Chondrocyte (in vitro differentiated cells): ENCODE measurements around the gene LACC1. TPM values are rescaled to one million over a fixed set of nuclear protein-coding genes. Genes with fewer than 3 reads are reported as not detected.
A peak's percentile ranks its signal among the peaks of the same experiment; 100 is the strongest.

Experiments used
- DNase-seq: peaks from one replicate; pipeline ENCODE4 v3.0.0; 2021; ENCODE audit warnings: mixed read lengths, low spot score
- H3K27ac Mint-ChIP-seq: one replicate; pipeline ENCODE4 v1.8.0; 2021; ENCODE audit warnings: mild to moderate bottlenecking, moderate library complexity, mixed read lengths; ENCODE audit not compliant: unreplicated experiment
- H3K27me3 Mint-ChIP-seq: 2 replicates; pipeline ENCODE4 v1.8.0; 2021; ENCODE audit warnings: low read depth, mixed read lengths
- H3K36me3 Mint-ChIP-seq: 2 replicates; pipeline ENCODE4 v1.8.0; 2021; ENCODE audit warnings: low read depth, mixed read lengths
- H3K4me1 Mint-ChIP-seq: 2 replicates; pipeline ENCODE4 v1.8.0; 2021; ENCODE audit warnings: low read depth, mild to moderate bottlenecking, mixed read lengths
- H3K4me3 Mint-ChIP-seq: one replicate; pipeline ENCODE4 v1.8.0; 2021; ENCODE audit warnings: mild to moderate bottlenecking, moderate library complexity, mixed read lengths; ENCODE audit not compliant: unreplicated experiment
- H3K9me3 Mint-ChIP-seq: 2 replicates; pipeline ENCODE4 v1.8.0; 2021; ENCODE audit warnings: low read depth, mixed read lengths
- CTCF ChIP-seq: fragments of 200-600 bp; sonication (generic); IDR thresholded peaks from 2 replicates; pipeline ENCODE4 v1.5.0; 2021; ENCODE audit warnings: antibody characterized with exemption, mild to moderate bottlenecking, moderate library complexity
- total RNA-seq: library from RNA; stranded (reverse); gene quantifications from 3 replicates; pipeline ENCODE4 v1.2.1, GENCODE V29; 2021

Gene LACC1
- total RNA-seq, 1 donor from 2014 or later = 6.7 TPM

- no peak overlapping the region for H3K27ac Mint-ChIP-seq
- H3K27me3 Mint-ChIP-seq = no peaks in the 10 kb centered on the region
These were observed 33.1 kb upstream of the LACC1 start for GRCh38 chr13:43846496-43847158.

GRCh38 chr13:43848001-43848649 lies 31.6 kb upstream of the LACC1 start:
- peaks cover 34% of the 10 kb centered on the region for H3K9me3 Mint-ChIP-seq
- DNase-seq = no peak

More at GRCh38 chr13:43846496-43847158, 33.1 kb upstream of the LACC1 start:
- Mint-ChIP-seq H3K9me3 (peaks cover 20% of the 10 kb centered on the region), H3K4me1 (peaks cover 10% of the 10 kb centered on the region), H3K4me3 (no peak overlapping the region), H3K36me3 (peaks cover 20% of the 10 kb centered on the region)
- TF ChIP-seq CTCF = no peak
- DNase-seq = no peak

GRCh38 chr13:43850873-43851272 lies 28.8 kb upstream of the LACC1 start:
- peaks cover 54% of the 10 kb centered on the region for H3K36me3 Mint-ChIP-seq
- peaks cover 62% of the 10 kb centered on the region for H3K9me3 Mint-ChIP-seq
- no peaks in the 10 kb centered on the region for H3K27me3 Mint-ChIP-seq
- no peak overlapping the region for H3K27ac Mint-ChIP-seq
- TF ChIP-seq CTCF = no peak
- peaks cover 10% of the 10 kb centered on the region for H3K4me1 Mint-ChIP-seq
- no peak overlapping the region for H3K4me3 Mint-ChIP-seq
- DNase-seq = no peak

More at GRCh38 chr13:43848001-43848649, 31.6 kb upstream of the LACC1 start:
- no peak for TF ChIP-seq CTCF
- H3K4me1 Mint-ChIP-seq = peaks cover 10% of the 10 kb centered on the region
- H3K27me3 Mint-ChIP-seq = no peaks in the 10 kb centered on the region
- H3K4me3 Mint-ChIP-seq = no peak overlapping the region
- peak overlapping the region; percentile 0 for H3K27ac Mint-ChIP-seq
- peaks cover 34% of the 10 kb centered on the region for H3K36me3 Mint-ChIP-seq

GRCh38 chr13:43852923-43853404 lies 26.7 kb upstream of the LACC1 start:
- H3K9me3 Mint-ChIP-seq = peaks cover 64% of the 10 kb centered on the region
- TF ChIP-seq CTCF = no peak
- H3K27me3 Mint-ChIP-seq = no peaks in the 10 kb centered on the region
- peaks cover 10% of the 10 kb centered on the region for H3K4me1 Mint-ChIP-seq
- H3K27ac Mint-ChIP-seq = no peak overlapping the region
- peaks cover 55% of the 10 kb centered on the region for H3K36me3 Mint-ChIP-seq
- no peak overlapping the region for H3K4me3 Mint-ChIP-seq
- no peak for DNase-seq

GRCh38 chr13:43861863-43862262 lies 17.8 kb upstream of the LACC1 start:
- Mint-ChIP-seq H3K36me3 (peaks cover 3% of the 10 kb centered on the region), H3K4me1 (peaks cover 5% of the 10 kb centered on the region), H3K9me3 (peaks cover 4% of the 10 kb centered on the region), H3K4me3 (no peak overlapping the region), H3K27me3 (no peaks in the 10 kb centered on the region), H3K27ac (no peak overlapping the region)
- TF ChIP-seq CTCF = no peak
- DNase-seq = no peak
